Peyer's patch (tissue), 4 donors: ENCODE results near the gene C4BPA. TPM values are rescaled to one million over a fixed set of nuclear protein-coding genes. Genes with fewer than 3 reads are reported as not detected.

ENCODE experiments used
- DNase-seq, 3 donors: peaks; one replicate each; pipeline ENCODE4 v3.0.0-alpha.2; 2017 to 2019
- H3K27ac ChIP-seq, 4 donors: fragments of 200-600 bp; sonication (generic); one replicate each; pipeline ENCODE4 v1.5.1; 2016 to 2019
- H3K27me3 ChIP-seq, 2 donors: fragments of 200-600 bp; sonication (generic); one replicate each; pipeline ENCODE4 v1.5.1; 2019
- H3K36me3 ChIP-seq, 3 donors: fragments of 200-600 bp; sonication (generic); one replicate each; pipeline ENCODE4 v1.5.1; 2016 to 2019
- H3K4me1 ChIP-seq, 4 donors: fragments of 200-600 bp; sonication (generic); one replicate each; pipeline ENCODE4 v1.5.1; 2016 to 2019
- H3K4me3 ChIP-seq, 4 donors: fragments of 200-600 bp; sonication (generic); 1 replicate in 3 of 4; 2 replicates in 1 of 4; pipeline ENCODE4 v1.5.1; 2016 to 2019; ENCODE audit warnings: mild to moderate bottlenecking in 1 of 4
- H3K9me3 ChIP-seq, 4 donors: fragments of 200-600 bp; sonication (generic); one replicate each; pipeline ENCODE4 v1.5.1; 2016 to 2019; ENCODE audit warnings: mild to moderate bottlenecking in 1 of 4
- CTCF ChIP-seq, 6 experiments: fragments of 450-650 bp in 4 of 6; fragments of 200-600 bp in 2 of 6; sonication (generic) in 1 of 6; IDR thresholded peaks; one replicate each; pipeline ENCODE4 v1.5.1; 2017 to 2019; ENCODE audit warnings: antibody characterized with exemption in 6 of 6, mild to moderate bottlenecking in 3 of 6, moderate library complexity in 1 of 6
- POLR2A ChIP-seq, 2 donors: fragments of 450-650 bp; IDR thresholded peaks; one replicate each; pipeline ENCODE4 v1.5.1; 2017; ENCODE audit warnings: antibody characterized with exemption in 2 of 2, mild to moderate bottlenecking in 2 of 2, moderate library complexity in 2 of 2
- total RNA-seq, 4 donors: library from RNA; depleted of rRNA; stranded (reverse); fragments of >200 nt; gene quantifications; one replicate each; pipeline ENCODE4 v1.1.0, GENCODE V29; 2016

Gene C4BPA
- total RNA-seq, 4 donors from 2014 or later: 0.67 to 2.6 (median 1.2) TPM; not detected in 1

DNA sequence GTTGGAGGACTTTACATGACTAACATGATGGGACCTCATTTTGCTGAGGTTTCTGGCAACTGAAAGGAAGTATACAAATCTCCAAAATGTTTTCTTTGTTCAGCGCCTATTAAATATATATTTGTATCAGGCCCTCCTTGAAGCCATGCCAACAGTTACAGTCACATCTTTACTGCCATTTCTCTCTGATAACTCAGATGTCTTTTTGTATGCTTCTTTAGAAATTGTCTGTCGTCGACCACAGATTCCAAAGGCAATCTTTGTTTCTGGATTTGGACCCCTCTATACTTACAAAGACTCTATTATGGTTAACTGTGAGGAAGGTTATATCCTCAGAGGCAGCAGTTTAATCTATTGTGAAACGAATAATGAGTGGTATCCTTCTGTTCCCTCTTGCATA lies 69.4 kb downstream of the C4BPA start:
- no peak overlapping the region for H3K4me3 ChIP-seq
- no peaks in the 10 kb centered on the region for H3K27me3 ChIP-seq
- no peak for DNase-seq
- no peak overlapping the region for H3K27ac ChIP-seq
- H3K9me3 ChIP-seq: no peaks in the 10 kb centered on the region
- H3K36me3 ChIP-seq: no peaks in the 10 kb centered on the region
- TF ChIP-seq POLR2A (IDR thresholded peaks at IDR 0.05) (no peak), CTCF (IDR thresholded peaks at IDR 0.05) (no peak)
- no peaks in the 10 kb centered on the region for H3K4me1 ChIP-seq

DNA sequence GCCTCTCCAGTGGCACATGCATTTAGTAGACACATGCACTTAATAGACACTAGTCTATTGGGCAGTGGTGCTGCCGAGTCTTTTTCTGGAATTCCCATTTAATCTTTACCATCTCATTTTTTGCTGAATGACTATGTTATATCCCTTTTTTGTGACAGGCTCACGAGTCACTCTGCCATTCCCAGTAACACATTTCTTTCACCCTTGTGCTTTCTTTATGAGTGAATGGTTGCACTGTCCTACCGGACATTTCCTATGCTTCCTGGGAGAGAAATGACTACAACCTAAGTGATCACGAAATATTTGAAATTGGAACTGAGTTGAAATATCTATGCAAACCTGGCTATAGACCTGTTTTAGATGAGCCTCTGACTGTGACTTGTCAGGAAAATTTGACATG lies 70.9 kb downstream of the C4BPA start:
- DNase-seq: no peak
- Histone ChIP-seq H3K27ac (no peak overlapping the region), H3K9me3 (no peaks in the 10 kb centered on the region), H3K27me3 (no peaks in the 10 kb centered on the region), H3K4me1 (no peaks in the 10 kb centered on the region), H3K36me3 (no peaks in the 10 kb centered on the region), H3K4me3 (no peak overlapping the region)
- no peak for TF ChIP-seq POLR2A (IDR thresholded peaks at IDR 0.05)
- no peak for TF ChIP-seq CTCF (IDR thresholded peaks at IDR 0.05)

DNA sequence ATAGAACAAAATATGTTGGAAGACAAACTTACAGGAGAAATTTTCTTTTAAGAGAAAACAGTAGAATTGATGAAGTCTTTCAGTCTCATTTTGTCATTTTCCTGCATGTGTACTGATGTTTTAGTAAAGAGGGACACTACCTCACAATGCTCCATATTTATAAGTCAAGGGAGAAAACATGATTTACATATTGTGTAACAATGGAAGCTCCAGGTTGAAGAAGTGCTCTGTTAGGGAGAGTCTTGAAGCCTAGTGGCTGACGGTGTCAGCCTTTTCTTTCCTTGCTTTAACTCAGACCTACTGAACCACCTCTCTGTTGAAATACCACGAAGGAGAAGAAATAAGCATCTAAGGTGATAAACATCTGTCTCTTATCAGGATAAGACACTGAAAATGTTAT lies 75.0 kb downstream of the C4BPA start:
- DNase-seq: no peak
- H3K27me3 ChIP-seq: no peaks in the 10 kb centered on the region
- H3K36me3 ChIP-seq: no peaks in the 10 kb centered on the region
- no peaks in the 10 kb centered on the region for H3K4me1 ChIP-seq
- H3K27ac ChIP-seq: no peak overlapping the region
- no peak overlapping the region for H3K4me3 ChIP-seq
- TF ChIP-seq CTCF (IDR thresholded peaks at IDR 0.05) (no peak), POLR2A (IDR thresholded peaks at IDR 0.05) (no peak)
- no peaks in the 10 kb centered on the region for H3K9me3 ChIP-seq

DNA sequence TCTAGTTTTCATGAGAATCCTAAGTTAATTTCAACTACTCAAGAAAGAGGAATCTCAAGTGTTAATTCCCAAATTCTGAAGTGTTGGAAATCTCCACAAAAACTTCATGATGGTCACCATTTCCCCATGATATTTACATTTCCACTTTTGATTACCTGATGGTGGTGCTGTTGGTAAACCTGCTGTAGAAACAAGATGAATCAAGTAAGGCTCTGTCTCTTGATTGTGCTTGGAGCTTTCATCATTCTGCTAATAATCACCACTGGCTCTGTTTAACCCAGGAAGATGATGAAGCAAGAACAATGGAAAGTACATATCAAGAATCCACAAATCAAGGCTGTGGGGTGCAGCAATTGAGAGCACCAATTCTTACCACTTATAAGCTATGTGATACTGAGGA lies 77.8 kb downstream of the C4BPA start:
- DNase-seq: no peak

GRCh38 chr1:207186503-207186902 lies 82.5 kb downstream of the C4BPA start:
- no peak for DNase-seq
- Histone ChIP-seq H3K27ac (no peak overlapping the region), H3K4me3 (no peak overlapping the region), H3K9me3 (no peaks in the 10 kb centered on the region), H3K27me3 (no peaks in the 10 kb centered on the region), H3K36me3 (no peaks in the 10 kb centered on the region), H3K4me1 (no peaks in the 10 kb centered on the region)
- TF ChIP-seq CTCF (IDR thresholded peaks at IDR 0.05): no peak
- no peak for TF ChIP-seq POLR2A (IDR thresholded peaks at IDR 0.05)

More for the DNA sequence above, 77.8 kb downstream of the C4BPA start:
- Histone ChIP-seq H3K9me3 (no peaks in the 10 kb centered on the region), H3K27me3 (no peaks in the 10 kb centered on the region), H3K27ac (no peak overlapping the region), H3K36me3 (no peaks in the 10 kb centered on the region), H3K4me1 (no peaks in the 10 kb centered on the region), H3K4me3 (no peak overlapping the region)
- TF ChIP-seq CTCF (IDR thresholded peaks at IDR 0.05): peak in 4 of 6 experiments; percentile 8 to 49 (median 44)
- TF ChIP-seq POLR2A (IDR thresholded peaks at IDR 0.05): no peak

GRCh38 chr1:207188901-207189300 lies 84.9 kb downstream of the C4BPA start:
- Histone ChIP-seq H3K27me3 (no peaks in the 10 kb centered on the region), H3K4me1 (no peaks in the 10 kb centered on the region), H3K27ac (no peak overlapping the region), H3K36me3 (no peaks in the 10 kb centered on the region), H3K4me3 (no peak overlapping the region), H3K9me3 (no peaks in the 10 kb centered on the region)
- DNase-seq: no peak
- TF ChIP-seq CTCF (IDR thresholded peaks at IDR 0.05) (no peak), POLR2A (IDR thresholded peaks at IDR 0.05) (no peak)
